HG03139 (cell line): ENCODE measurements around the gene ELMO2.

ENCODE experiments used
- ATAC-seq: cut with Tn5 transposase; IDR thresholded peaks from one replicate; pipeline ENCODE4 v1.9.1; 2021; ENCODE audit not compliant: unreplicated experiment

Gene ELMO2

DNA sequence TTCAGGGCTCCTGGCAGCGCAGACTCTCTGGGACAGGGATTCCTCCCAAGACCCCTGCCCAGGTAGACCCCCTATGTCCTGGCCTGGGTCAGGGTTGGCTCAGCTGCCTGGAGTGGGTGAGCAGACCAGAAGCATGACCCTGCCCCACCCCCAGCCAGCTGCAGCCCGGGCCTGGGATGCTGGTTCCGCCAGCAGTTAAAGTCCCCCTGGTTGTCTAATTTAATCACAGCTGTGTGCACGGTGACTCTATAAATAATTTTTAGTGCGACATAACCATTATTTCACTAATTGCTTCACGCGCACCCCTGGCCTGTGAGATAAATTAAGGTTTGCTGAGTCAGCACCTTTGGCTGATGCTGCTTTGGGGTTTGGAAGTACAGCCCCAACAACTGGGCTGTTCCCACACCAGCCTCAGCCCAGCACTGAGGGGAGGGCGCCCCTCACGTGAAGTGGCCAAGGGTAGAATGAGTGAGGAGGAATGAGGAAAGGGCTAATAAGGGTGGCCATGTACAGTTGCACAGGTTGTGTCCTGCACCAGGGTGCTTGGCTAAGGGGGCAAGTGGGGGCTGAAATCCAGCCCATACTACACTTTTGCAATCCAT is 72.0 kb downstream of the ELMO2 start:
- no peak for ATAC-seq

DNA sequence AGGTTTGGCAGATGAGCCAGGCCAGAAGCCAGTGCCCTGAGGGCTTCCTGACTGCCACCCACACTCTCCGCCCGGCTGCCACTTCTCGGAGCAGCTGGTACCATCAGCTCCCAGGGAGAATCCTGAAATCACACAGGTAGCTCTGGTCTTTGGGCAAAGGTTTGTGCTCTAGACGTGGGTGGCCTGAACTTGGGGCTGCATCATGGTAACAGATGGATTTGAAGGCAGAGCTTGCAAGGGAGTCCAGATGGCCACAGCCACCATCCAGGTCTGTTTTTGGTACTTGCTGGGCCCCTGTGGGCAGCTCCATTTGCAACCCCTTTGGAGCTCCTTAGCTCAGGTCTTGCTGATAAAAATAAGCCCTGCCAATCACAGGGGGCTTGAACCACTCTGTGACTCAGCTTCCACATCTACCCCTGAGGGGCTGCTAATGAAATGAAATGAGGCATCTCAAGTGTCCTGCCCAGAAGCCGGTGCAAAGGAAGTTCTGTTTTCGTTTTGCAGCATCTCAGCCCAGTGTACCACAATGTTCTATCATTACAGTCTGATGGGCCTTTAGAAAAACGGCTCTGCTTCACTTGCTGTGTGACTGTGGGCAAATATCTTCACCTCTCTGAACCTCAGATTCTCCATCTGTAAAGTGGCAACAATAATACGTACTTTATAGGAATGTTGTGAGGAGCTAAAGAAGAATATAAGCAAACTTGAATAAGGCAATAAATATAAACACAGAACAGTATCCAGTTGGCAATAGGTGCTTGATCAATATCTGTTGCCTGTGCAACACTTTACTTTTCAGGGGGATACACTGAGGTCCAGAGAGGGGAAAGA is 73.0 kb downstream of the ELMO2 start:
- no peak for ATAC-seq

DNA sequence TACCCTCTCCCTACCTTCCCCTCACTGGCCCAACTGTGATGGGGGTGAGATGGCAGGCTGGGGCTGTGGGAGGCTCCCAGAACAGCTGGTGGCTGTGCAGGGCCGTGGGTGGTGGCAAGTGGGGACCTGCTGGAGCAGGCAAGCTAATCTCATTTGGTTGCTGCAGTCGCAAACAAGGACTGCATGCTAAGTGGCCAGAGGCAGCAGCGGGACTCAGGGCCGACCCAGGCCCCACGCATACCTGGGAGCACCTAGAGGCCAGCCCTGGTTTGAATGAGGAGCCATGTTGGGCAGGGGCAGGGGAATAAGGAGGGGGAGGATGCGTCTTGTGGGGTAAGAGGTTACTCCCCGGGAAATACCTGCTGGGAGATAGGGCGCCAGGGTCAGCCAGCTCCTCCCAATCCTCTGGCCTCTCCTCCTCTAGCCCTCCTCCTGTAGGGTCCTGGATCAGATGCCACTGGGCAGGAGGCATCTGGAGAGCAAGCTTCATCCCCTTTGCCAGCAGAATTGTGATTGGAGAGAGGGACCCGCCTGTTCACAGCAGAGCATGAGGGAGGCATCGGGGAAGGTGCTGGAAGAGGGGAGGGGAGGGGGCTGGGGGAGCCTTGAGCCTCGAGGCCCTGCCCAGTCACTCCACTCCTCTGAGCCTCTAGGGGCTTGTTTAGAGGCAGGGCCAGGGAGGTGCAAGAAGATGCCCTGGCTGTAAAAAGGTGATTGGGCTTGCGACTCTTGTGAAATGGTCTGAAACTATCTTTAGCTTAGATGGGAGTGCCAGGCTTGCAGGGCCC is 73.8 kb downstream of the ELMO2 start:
- no peak for ATAC-seq

DNA sequence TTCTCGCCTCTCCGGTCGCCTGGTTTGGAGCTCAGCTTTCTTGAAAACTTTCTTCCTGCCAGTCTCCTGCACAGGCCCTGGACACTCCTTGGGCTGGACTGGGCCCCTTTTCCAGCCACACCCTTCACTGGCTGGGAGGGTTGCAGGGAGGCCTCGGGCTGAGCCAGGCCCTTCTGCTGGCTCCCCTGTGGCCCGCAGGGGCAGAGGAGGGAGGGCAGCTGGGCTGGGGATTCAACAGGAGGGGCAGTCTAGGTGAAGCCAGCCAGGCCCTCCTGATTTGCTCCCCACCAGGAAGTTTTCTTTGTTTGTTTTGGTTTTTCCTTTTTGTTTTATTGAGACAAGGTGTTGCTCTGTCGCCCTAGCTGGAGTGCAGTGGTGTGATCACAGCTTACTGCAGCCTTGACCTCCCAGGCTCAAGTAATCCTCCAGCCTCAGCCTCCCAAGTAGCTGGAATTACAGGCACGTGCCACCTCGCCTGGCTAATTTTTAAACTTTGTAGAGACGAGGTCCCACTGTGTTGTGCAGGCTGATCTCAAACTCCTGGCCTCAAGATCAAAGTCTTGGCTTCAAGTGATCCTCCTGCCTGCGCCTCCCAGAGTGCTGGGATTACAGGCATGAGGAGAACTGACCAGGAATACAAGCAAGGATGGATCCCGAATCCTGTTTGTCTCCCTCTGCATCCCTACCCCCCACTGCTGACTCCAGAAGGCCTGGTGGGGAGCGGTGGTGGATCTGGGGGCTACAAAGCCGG is 74.6 kb downstream of the ELMO2 start:
- ATAC-seq: no peak

GRCh38 chr20:46330831-46331371 is 75.5 kb downstream of the ELMO2 start:
- no peak for ATAC-seq

- ATAC-seq: no peak
These were observed 76.2 kb downstream of the ELMO2 start for GRCh38 chr20:46330072-46330763.

GRCh38 chr20:46328200-46328882 is 78.1 kb downstream of the ELMO2 start:
- ATAC-seq: no peak

DNA sequence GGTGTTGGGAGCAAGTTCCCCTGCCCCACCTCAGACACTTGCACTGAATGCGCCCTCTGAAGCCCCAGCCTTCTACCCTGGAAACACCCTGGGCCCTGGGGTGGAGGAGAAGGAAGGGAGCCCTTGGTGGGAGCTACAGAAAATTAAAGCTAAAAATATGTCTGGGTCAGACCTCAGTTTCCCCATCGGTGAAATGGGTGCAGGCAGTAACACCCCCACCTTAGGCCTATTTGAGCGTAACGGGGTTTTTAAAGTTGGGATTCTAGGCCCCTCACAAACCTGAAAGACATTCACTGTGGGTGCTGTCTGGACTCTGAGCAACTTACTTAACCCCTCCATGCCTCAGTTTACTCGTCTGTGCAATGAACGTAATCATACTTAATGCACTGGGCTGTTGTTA is 78.9 kb downstream of the ELMO2 start:
- ATAC-seq: no peak

DNA sequence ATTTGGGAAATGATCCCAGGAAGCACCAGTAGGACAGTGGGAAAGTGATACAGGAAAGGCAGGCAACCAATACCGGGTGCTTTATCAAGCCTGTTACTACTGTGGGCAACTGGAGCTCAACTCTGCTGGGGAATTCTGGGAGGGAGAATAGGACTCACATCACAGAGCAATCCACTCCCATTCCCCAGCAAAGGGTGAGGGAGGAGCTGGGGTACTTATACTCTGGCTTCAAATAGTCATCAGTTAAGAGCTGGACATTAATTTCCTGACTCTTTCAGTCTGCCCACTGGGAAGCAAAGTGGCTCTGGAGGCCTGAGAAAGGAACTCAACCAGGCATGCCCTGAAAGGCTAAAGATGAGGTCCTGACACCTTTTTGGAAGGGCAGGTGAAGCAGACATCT is 80.6 kb downstream of the ELMO2 start:
- no peak for ATAC-seq

DNA sequence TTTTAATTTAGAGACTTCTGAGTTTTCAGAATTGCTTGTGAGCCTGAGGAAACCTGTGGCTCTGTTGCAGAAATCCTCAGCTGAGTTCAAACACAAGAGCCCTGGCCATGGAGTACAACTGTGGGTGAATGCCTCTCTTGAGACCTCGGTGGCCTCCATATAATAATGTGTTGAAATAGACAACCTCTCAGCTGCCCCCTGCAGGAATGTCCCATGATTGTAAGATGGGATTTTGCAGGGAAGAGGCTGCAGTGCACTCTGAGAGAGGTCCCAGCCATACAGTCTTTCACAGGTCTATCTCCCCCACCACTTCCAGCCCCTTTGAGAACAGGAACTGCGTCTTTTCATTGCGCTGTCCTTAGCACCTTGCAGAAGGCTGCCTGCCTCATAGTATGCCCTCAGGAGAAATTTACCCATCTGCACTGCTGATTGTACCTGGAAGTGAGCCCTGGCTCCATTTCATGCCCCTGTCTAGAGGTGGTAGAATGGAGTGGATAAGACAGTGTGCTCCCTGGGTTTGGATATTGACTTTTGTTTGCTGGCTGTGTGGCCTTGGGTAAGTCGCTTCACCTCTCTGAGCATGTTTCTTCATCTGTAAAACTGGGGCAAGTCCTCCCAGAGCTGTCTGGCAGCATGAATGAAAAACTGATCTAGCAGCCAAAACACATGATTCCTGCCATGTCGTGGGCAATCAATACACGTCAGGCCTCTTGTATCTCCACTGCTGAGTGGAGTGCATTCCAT is 81.3 kb downstream of the ELMO2 start:
- ATAC-seq: no peak

DNA sequence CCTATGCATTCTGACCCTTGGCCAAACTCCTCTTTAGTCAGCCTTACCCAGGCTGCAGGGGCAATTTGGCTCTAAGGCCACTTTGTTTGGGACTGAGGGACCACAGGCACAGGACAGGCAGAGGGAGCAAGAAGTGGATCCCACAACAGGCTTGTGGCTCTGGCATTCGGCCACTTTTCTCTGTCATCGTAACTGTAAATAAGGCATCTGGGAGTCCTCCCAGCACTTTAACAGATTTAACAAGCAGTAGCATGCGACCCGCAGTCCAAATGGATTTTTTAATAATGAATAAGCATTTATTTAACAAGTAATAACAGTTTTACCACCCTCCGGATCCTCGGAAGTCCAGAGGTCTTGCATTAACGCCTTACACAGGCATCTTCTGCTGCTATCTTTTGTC is 82.0 kb downstream of the ELMO2 start:
- no peak for ATAC-seq

DNA sequence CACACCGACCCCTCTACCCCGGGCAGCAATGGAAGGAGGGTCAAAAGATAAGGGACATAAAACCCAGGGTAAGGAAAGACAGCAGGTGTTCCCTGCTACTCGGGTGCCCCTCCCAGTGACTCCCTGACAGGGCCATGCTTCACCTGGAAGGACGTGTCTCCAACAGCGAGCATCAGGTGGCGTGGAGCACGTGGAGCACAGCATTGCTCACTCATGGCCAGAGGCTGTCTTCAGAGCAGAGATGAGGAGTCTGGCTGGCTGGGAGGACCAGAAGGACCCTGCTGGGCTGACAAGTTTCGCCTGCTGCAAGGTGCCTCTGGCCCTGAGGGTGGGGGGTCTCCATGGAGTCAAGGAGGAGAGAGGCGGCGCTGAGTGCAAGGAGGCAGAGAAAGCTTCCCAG is 82.9 kb downstream of the ELMO2 start:
- no peak for ATAC-seq

GRCh38 chr20:46322641-46323040 is 83.8 kb downstream of the ELMO2 start:
- ATAC-seq: no peak

DNA sequence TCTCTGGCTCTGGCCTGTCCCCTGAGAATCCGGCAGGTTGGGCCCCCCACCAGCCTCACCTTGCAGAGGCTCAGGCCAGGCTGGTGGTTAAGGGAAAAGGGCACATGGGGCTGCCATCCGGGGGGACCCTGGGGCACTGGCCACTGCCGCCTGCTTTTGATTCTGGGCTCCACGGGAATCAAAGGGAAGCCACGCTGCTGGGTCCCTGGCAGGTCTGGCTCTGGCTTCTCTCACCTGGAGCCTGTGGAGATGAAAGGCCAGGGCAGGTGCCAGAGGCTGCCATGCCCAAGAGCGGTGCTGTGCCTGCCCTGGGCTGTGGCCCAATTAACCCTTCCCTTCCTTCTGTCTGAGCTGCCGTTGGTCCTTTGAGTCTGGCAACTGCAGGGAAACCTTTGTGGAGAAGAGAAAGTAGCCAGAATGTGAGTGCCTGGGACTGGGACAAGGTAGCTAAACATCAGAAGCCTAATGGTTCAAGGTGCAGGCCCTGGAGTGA is 88.7 kb downstream of the ELMO2 start:
- no peak for ATAC-seq

DNA sequence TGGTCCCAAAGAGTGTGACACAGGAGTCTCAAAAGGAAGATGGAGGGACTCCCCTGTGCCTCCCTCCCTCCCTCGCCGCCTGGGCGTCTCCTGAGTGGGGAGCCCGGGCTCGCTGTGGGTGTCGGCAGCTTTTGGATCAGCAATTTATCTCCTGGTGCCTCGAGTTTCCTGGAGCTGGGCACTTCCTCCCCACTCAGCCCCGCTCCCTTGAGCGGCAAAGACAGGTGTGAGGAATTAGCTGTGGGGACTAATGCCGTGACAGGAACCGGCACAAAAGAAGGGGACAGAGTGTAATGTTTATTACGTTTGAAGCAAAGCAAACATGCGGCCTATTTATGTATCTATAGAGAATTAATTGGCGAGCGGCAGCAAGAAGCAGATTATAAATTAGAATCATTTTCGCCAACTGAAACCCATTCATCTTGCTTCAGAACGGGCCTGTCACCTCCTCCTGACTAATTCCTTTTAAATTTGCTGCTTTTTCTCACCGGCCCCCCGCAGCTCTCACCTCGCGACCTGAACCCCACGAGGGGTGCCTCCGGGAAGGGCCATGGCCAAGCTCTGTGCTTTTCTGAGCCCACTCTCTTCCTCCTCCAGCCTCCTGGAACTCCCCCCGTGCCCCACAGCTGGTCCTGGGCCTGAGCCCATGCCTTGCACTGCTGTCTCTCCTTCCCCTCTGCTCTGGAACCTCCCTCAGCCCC is 89.3 kb downstream of the ELMO2 start:
- ATAC-seq: no peak
